Tibial artery (tissue), 4 donors: ENCODE measurements around the gene ESYT2.

Experiments
- DNase-seq, 2 donors: peaks; one replicate each; pipeline ENCODE4 v3.0.0-alpha.2; 2019
- H3K27ac ChIP-seq, 2 donors: fragments of 200-600 bp; sonication (generic) in 1 of 2; 1 replicate in 1 of 2; 2 replicates in 1 of 2; pipeline ENCODE4 v1.5.1; 2018 to 2019; ENCODE audit warnings: mild to moderate bottlenecking in 1 of 2
- H3K27me3 ChIP-seq, 2 donors: fragments of 200-600 bp; sonication (generic) in 1 of 2; one replicate each; pipeline versions ENCODE4 v1.5.1 to v1.6.0; 2016 to 2019
- H3K36me3 ChIP-seq, 3 donors: fragments of 200-600 bp; sonication (generic) in 2 of 3; one replicate each; pipeline ENCODE4 v1.5.1; 2016 to 2019; ENCODE audit warnings: mild to moderate bottlenecking in 2 of 3
- H3K4me1 ChIP-seq, 4 donors: fragments of 200-600 bp; sonication (generic) in 2 of 4; 1 replicate in 3 of 4; 2 replicates in 1 of 4; pipeline ENCODE4 v1.5.1; 2016 to 2019
- H3K4me3 ChIP-seq, 2 donors: fragments of 200-600 bp; sonication (generic) in 1 of 2; 1 replicate in 1 of 2; 2 replicates in 1 of 2; pipeline ENCODE4 v1.5.1; 2018 to 2019; ENCODE audit warnings: mild to moderate bottlenecking in 2 of 2
- H3K9me3 ChIP-seq, 3 donors: fragments of 200-600 bp; sonication (generic) in 1 of 3; one replicate each; pipeline ENCODE4 v1.5.1; 2016 to 2019
- intact Hi-C: fragments of 100-400 bp; cut with DNase I; formaldehyde crosslinking; loops from one replicate; pipeline ENCODE4 v1.15.0; 2023; ENCODE audit warnings: low total_unique reads
- TF ChIP-seq, protein P1 (sequence below), 2 experiments: fragments of 200-600 bp in 1 of 2; fragments of 450-650 bp in 1 of 2; IDR thresholded peaks; one replicate each; pipeline ENCODE4 v1.5.1; 2017 to 2019; ENCODE audit warnings: antibody characterized with exemption in 2 of 2, mild to moderate bottlenecking in 1 of 2, moderate library complexity in 1 of 2

ESYT2 gene

DNA sequence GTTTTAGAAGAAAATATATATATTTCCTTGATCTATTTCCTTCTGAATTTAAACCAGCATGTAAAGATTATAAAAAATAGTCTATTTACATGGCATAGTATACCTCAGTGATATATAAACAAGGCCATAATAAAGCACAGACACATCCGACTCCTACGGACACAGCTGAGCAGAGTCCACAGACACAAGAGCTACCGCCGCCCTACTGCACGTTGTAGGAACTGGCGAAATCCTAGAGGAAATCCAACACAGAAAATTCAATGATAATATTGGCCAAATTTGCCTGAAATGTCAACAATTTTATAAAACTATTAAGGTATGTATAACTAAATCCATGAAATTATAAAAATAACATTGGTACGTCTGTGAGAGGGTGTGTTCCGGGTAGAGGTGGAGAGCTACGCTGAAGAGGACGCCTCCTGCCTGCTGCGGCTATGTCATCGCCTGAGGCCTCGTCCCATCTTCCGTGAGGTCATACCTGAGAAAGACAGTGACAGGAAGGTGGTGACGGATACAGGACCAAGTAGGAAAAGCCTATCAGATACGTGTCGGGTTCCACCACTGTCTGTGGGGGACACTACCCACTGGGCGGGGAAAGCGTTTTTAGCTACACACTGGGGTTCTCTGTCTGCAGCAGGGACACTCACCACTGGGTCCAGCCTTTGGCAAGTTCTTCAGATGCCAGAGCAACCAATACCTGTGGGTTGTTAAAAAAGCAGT is 95.4 kb downstream of the ESYT2 start:
- Histone ChIP-seq H3K27me3 (no peaks in the 10 kb centered on the region), H3K4me1 (no peaks in the 10 kb centered on the region), H3K9me3 (no peaks in the 10 kb centered on the region), H3K36me3 (peaks cover 70 to 92% (median 88%) of the 10 kb centered on the region in 3 donors), H3K27ac (no peak overlapping the region), H3K4me3 (no peak overlapping the region)
- intact Hi-C loops = no loop called here
- no peak for DNase-seq
- TF ChIP-seq, protein P1, sequence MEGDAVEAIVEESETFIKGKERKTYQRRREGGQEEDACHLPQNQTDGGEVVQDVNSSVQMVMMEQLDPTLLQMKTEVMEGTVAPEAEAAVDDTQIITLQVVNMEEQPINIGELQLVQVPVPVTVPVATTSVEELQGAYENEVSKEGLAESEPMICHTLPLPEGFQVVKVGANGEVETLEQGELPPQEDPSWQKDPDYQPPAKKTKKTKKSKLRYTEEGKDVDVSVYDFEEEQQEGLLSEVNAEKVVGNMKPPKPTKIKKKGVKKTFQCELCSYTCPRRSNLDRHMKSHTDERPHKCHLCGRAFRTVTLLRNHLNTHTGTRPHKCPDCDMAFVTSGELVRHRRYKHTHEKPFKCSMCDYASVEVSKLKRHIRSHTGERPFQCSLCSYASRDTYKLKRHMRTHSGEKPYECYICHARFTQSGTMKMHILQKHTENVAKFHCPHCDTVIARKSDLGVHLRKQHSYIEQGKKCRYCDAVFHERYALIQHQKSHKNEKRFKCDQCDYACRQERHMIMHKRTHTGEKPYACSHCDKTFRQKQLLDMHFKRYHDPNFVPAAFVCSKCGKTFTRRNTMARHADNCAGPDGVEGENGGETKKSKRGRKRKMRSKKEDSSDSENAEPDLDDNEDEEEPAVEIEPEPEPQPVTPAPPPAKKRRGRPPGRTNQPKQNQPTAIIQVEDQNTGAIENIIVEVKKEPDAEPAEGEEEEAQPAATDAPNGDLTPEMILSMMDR (IDR thresholded peaks at IDR 0.05) = no peak

DNA sequence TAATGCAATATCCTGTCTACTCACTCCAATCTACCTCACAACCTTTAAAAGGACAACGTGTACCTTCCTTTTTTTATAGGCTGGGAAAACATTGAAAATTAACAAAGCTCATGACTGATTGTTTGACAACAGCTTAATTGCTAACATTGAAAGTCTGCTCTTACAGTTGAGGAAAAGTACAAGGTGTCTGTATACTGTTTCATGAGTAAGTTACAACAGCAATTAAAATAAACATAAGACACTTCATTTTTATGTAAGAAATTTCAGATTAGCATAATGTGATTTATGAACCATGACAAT is 96.1 kb downstream of the ESYT2 start:
- intact Hi-C loops = no loop called here
- H3K27ac ChIP-seq = no peak overlapping the region
- no peaks in the 10 kb centered on the region for H3K27me3 ChIP-seq
- H3K9me3 ChIP-seq = no peaks in the 10 kb centered on the region
- DNase-seq = no peak
- TF ChIP-seq, protein P1 (IDR thresholded peaks at IDR 0.05) = no peak
- peaks cover 62 to 84% (median 80%) of the 10 kb centered on the region in 3 donors for H3K36me3 ChIP-seq
- no peak overlapping the region for H3K4me3 ChIP-seq
- no peaks in the 10 kb centered on the region for H3K4me1 ChIP-seq

DNA sequence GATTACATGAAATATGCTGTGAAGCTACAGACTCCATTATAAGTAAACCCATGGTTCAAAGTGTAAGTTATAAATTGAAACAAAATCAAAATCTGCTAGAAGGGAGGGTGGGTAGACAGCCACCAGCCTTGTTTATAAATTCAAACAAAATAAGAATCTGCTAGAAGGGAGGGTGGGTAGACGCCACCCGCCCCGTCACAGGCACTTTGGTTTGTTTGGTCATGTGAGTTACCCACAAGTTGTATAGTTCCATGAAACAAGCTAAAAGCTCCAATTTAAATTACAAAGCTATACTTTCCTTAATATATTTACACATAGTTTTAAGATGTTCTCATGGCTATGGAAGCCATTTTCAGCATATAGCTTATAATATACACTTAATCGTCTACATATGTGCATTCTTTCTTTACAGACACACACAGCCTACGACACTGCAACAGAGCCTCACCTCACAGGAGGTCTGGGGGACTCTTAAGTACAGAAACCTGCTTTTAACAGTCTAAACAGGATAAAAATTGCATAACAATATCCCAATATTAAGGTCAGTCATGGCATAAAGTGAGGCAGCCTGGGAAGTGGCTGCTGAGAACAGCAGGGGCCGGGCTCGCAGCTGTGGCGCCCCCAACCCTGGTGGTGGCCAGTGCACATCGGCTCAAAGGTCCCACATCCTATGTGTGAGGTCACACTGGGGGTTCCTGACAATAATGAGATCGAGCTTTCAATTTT is 96.7 kb downstream of the ESYT2 start:
- no peaks in the 10 kb centered on the region for H3K9me3 ChIP-seq
- no peak overlapping the region for H3K27ac ChIP-seq
- H3K4me3 ChIP-seq = no peak overlapping the region
- H3K27me3 ChIP-seq = no peaks in the 10 kb centered on the region
- intact Hi-C loops = no loop called here
- no peaks in the 10 kb centered on the region for H3K4me1 ChIP-seq
- H3K36me3 ChIP-seq = peaks cover 57 to 79% (median 75%) of the 10 kb centered on the region in 3 donors
- TF ChIP-seq, protein P1 (IDR thresholded peaks at IDR 0.05) = no peak
- DNase-seq = no peak

DNA sequence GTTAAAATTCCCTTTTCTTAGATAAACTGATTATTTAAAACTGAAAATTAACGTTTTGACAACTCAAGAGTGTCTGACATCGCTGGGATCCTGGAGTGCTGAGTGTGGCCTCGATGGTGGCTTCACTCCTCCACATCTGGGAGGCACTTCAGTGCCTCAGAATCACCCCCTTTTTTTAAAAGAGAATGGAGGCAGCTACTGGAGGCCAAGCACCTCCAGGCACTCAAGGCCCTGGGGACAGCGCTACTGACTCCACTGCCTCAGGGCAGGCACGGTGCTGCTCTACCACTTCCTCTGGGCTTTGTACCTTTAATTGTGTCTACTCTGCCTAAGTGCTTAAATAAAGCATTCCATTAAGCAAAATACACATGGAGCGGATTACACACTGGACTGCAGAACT is 97.5 kb downstream of the ESYT2 start:
- H3K4me3 ChIP-seq = no peak overlapping the region
- TF ChIP-seq, protein P1 (IDR thresholded peaks at IDR 0.05) = no peak
- no peaks in the 10 kb centered on the region for H3K4me1 ChIP-seq
- intact Hi-C loops = no loop called here
- H3K27me3 ChIP-seq = no peaks in the 10 kb centered on the region
- H3K36me3 ChIP-seq = peaks cover 48 to 70% (median 66%) of the 10 kb centered on the region in 3 donors
- no peak overlapping the region for H3K27ac ChIP-seq
- DNase-seq = no peak
- H3K9me3 ChIP-seq = no peaks in the 10 kb centered on the region

DNA sequence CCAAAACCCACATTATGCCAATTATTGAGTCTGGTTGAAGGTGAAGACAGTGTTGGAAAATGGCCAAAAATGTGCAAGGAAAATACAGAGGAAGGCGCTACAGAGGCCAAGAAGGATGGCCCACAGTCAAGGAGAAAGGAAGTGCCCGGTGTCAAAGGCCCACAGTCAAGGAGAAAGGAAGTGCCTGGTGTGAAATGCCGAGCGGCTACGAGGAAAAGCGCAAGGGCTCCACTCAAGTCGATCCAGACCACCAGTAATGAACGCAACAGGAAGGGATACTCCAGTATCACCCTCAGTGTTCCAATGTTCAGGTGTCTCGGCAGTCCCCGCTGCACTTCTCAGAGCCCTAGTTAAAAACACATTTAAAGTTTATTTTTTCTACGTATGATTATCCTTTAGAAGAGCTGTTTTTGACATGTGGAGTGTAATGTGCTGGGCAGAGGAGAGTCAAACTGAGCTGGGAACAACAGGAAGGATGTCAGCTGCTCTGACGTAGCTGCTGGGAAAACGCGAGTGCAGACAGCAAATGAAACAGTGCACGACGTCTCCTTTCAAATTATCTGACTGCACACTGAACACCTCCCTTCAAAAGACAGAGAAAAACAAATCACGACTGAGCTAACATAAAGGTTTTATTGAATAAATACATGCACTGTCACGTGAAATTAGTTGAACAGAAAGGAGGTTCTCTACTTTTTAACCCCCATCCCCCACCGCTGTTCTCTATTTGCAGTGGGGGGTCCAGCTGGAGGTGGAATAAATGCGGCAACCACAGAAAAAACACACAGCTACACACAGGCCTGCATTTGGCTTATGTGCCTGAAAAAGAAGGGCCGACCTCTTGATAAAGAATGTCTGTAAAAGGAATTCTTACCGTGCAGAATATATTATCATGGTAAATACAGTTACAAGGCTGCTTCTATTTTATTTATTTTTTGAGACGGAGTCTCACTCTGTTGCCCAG is 98.6 kb downstream of the ESYT2 start:
- Histone ChIP-seq H3K27me3 (no peaks in the 10 kb centered on the region), H3K9me3 (no peaks in the 10 kb centered on the region), H3K4me3 (no peak overlapping the region), H3K27ac (no peak overlapping the region), H3K36me3 (peaks cover 39 to 59% (median 55%) of the 10 kb centered on the region in 3 donors), H3K4me1 (no peaks in the 10 kb centered on the region)
- TF ChIP-seq, protein P1 (IDR thresholded peaks at IDR 0.05) = no peak
- intact Hi-C loops = no loop called here
- DNase-seq = no peak
